HL-60 (cell line): ENCODE results near the gene ALG12.

ENCODE experiments used
- DNase-seq, 2 experiments: peaks; one replicate each; pipeline ENCODE4 v3.0.0-alpha.2; 2010 to 2020; ENCODE audit warnings: low read depth in 1 of 2, low spot score in 1 of 2
- H3K27ac ChIP-seq: fragments of 250-450 bp; sonication (Bioruptor Pico); replicated peaks from 2 replicates; pipeline ENCODE4 v1.5.1; 2020; ENCODE audit warnings: mild to moderate bottlenecking, moderate library complexity
- H3K27me3 ChIP-seq: fragments of 250-450 bp; sonication (Bioruptor Pico); 2 replicates; pipeline ENCODE4 v1.5.1; 2021; ENCODE audit warnings: mild to moderate bottlenecking, moderate library complexity; ENCODE audit not compliant: insufficient read depth, poor library complexity, severe bottlenecking
- H3K4me3 ChIP-seq: replicated peaks from 2 replicates; pipeline ENCODE4 v1.5.1; 2011; ENCODE audit warnings: mild to moderate bottlenecking, control low read depth, low read length; ENCODE audit not compliant: insufficient read depth
- CTCF ChIP-seq: IDR thresholded peaks from one replicate; pipeline ENCODE4 v1.5.1; 2011; ENCODE audit warnings: low read length, control low read depth, inconsistent platforms; ENCODE audit not compliant: insufficient read depth
- GABPA ChIP-seq: IDR thresholded peaks from 2 replicates; pipeline ENCODE4 v1.6.1; 2012; ENCODE audit warnings: low read depth
- POLR2AphosphoS5 ChIP-seq: IDR thresholded peaks from 2 replicates; pipeline ENCODE4 v1.6.1; 2012; ENCODE audit warnings: low read depth
- SPI1 ChIP-seq: IDR thresholded peaks from 2 replicates; pipeline ENCODE4 v1.6.1; 2012; ENCODE audit warnings: low read depth, mild to moderate bottlenecking, borderline replicate concordance
- TF ChIP-seq, protein P1 (sequence below): IDR thresholded peaks from 2 replicates; pipeline ENCODE4 v1.6.1; 2012; ENCODE audit warnings: low read depth; ENCODE audit not compliant: insufficient replicate concordance

ALG12 gene

DNA sequence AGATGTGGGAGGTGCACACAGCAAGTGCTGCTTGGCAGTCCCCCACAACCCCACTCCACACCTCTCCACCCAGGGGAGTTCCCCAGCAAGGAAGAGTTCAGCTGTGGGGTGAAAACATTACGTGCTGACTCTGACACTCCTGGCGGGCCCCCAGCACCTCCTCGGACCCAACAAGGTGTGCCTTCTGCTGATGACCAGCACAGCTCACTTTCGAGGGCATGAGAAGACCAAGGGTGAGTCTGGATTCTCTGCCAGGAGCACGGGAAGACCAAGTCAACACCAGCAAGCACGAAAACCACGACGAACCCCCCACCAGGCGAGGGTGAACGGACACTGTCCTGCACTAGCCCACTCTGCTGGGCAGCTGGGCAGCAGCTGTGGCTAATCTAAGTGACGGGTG is 1.4 kb downstream of the ALG12 start:
- no peak overlapping the region for H3K27ac ChIP-seq
- H3K27me3 ChIP-seq: no peaks in the 10 kb centered on the region
- TF ChIP-seq, protein P1, sequence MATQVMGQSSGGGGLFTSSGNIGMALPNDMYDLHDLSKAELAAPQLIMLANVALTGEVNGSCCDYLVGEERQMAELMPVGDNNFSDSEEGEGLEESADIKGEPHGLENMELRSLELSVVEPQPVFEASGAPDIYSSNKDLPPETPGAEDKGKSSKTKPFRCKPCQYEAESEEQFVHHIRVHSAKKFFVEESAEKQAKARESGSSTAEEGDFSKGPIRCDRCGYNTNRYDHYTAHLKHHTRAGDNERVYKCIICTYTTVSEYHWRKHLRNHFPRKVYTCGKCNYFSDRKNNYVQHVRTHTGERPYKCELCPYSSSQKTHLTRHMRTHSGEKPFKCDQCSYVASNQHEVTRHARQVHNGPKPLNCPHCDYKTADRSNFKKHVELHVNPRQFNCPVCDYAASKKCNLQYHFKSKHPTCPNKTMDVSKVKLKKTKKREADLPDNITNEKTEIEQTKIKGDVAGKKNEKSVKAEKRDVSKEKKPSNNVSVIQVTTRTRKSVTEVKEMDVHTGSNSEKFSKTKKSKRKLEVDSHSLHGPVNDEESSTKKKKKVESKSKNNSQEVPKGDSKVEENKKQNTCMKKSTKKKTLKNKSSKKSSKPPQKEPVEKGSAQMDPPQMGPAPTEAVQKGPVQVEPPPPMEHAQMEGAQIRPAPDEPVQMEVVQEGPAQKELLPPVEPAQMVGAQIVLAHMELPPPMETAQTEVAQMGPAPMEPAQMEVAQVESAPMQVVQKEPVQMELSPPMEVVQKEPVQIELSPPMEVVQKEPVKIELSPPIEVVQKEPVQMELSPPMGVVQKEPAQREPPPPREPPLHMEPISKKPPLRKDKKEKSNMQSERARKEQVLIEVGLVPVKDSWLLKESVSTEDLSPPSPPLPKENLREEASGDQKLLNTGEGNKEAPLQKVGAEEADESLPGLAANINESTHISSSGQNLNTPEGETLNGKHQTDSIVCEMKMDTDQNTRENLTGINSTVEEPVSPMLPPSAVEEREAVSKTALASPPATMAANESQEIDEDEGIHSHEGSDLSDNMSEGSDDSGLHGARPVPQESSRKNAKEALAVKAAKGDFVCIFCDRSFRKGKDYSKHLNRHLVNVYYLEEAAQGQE: no peak
- TF ChIP-seq GABPA (no peak), POLR2AphosphoS5 (no peak), CTCF (no peak), SPI1 (no peak)
- DNase-seq: no peak
- no peak overlapping the region for H3K4me3 ChIP-seq

- Histone ChIP-seq H3K4me3 (no peak overlapping the region), H3K27ac (no peak overlapping the region), H3K27me3 (no peaks in the 10 kb centered on the region)
- no peak for DNase-seq
- TF ChIP-seq, protein P1: peak; percentile 89
- no peak for TF ChIP-seq GABPA
Observed at GRCh38 chr22:49915610-49916009, 2.6 kb downstream of the ALG12 start.

GRCh38 chr22:49914256-49914655 is 4.0 kb downstream of the ALG12 start:
- TF ChIP-seq CTCF (no peak), GABPA (no peak), POLR2AphosphoS5 (no peak), SPI1 (no peak)
- TF ChIP-seq, protein P1: no peak
- DNase-seq: no peak
- H3K27me3 ChIP-seq: no peaks in the 10 kb centered on the region
- no peak overlapping the region for H3K4me3 ChIP-seq
- H3K27ac ChIP-seq: no peak overlapping the region

GRCh38 chr22:49913446-49913845 is 4.8 kb downstream of the ALG12 start:
- Histone ChIP-seq H3K27me3 (no peaks in the 10 kb centered on the region), H3K27ac (no peak overlapping the region), H3K4me3 (no peak overlapping the region)
- DNase-seq: no peak
- no peak for TF ChIP-seq GABPA
- no peak for TF ChIP-seq CTCF
- no peak for TF ChIP-seq POLR2AphosphoS5
- TF ChIP-seq SPI1: no peak
- TF ChIP-seq, protein P1: no peak
